HG02571 (cell line): ENCODE data around the gene TCEAL3.
A peak's percentile ranks its signal among the peaks of the same experiment; 100 is the strongest.
"Not testable (repeated sequence)": the region's sequence is repeated elsewhere in the genome, so short reads cannot be mapped to it uniquely, and the experiment has no call there.

Experiments
- ATAC-seq: cut with Tn5 transposase; IDR thresholded peaks from one replicate; pipeline ENCODE4 v1.9.1; 2021; ENCODE audit warnings: mild to moderate bottlenecking, moderate library complexity; ENCODE audit not compliant: unreplicated experiment

The TCEAL3 gene

GRCh38 chrX:103607364-103608305, at the start of gene TCEAL3:
TCEAL3 (plus strand) TSS chrX:103607963; CDS start chrX:103609065, 1,102 bp downstream.
- ATAC-seq: peak; percentile 86

GRCh38 chrX:103560256-103560655, 47.5 kb upstream of the TCEAL3 start:
- ATAC-seq: no peak

- ATAC-seq: no peak
These were observed 45.0 kb upstream of the TCEAL3 start for GRCh38 chrX:103562801-103563200.

- no peak for ATAC-seq
These were observed 42.6 kb upstream of the TCEAL3 start for GRCh38 chrX:103565197-103565596.

GRCh38 chrX:103565752-103566151, 42.0 kb upstream of the TCEAL3 start:
- ATAC-seq: no peak

- no peak for ATAC-seq
These were observed 36.6 kb upstream of the TCEAL3 start for GRCh38 chrX:103571121-103571520.

- no peak for ATAC-seq
These were observed 36.0 kb upstream of the TCEAL3 start for GRCh38 chrX:103571726-103572125.

- no peak for ATAC-seq
These were observed 34.6 kb upstream of the TCEAL3 start for GRCh38 chrX:103573202-103573601.

- ATAC-seq: no peak
These were observed 23.2 kb upstream of the TCEAL3 start for GRCh38 chrX:103584596-103584995.

- ATAC-seq: peak; percentile 89
These were observed 22.1 kb upstream of the TCEAL3 start, which contains the start of gene TCEAL4 for GRCh38 chrX:103585411-103586313. TCEAL4 (plus strand) TSS chrX:103585515; CDS start chrX:103586676, 1,161 bp downstream.

GRCh38 chrX:103586314-103586646, 21.5 kb upstream of the TCEAL3 start:
- peak; percentile 34 for ATAC-seq

- ATAC-seq: no peak
These were observed 21.1 kb upstream of the TCEAL3 start for GRCh38 chrX:103586659-103587058.

- ATAC-seq: not testable (repeated sequence)
These were observed 15.5 kb upstream of the TCEAL3 start for GRCh38 chrX:103592295-103592694.

GRCh38 chrX:103595202-103595601, 12.6 kb upstream of the TCEAL3 start:
- not testable (repeated sequence) for ATAC-seq

GRCh38 chrX:103608306-103608963, 672 bp downstream of the TCEAL3 start:
- peak; percentile 14 for ATAC-seq

GRCh38 chrX:103610282-103610681, 2.5 kb downstream of the TCEAL3 start:
- no peak for ATAC-seq

GRCh38 chrX:103613362-103613890, 5.7 kb downstream of the TCEAL3 start:
- no peak for ATAC-seq

- ATAC-seq: no peak
These were observed 7.2 kb downstream of the TCEAL3 start for GRCh38 chrX:103614999-103615398.

- ATAC-seq: no peak
These were observed 8.1 kb downstream of the TCEAL3 start for GRCh38 chrX:103615781-103616371.

- no peak for ATAC-seq
These were observed 9.0 kb downstream of the TCEAL3 start for GRCh38 chrX:103616676-103617186.
